ENCODE measurements around the gene PSMD1.

- TF ChIP-seq CTCF (IDR thresholded peaks at IDR 0.05) (no peak), POLR2AphosphoS5 (IDR thresholded peaks at IDR 0.05) (no peak), POLR2A (IDR thresholded peaks at IDR 0.05; ENCODE audit: low read depth) (no peak), EP300 (IDR thresholded peaks at IDR 0.05) (no peak)
These were observed 17.4 kb upstream of the PSMD1 start for GRCh38 chr2:231039294-231039664.

Data from esophagus muscularis mucosa (tissue), 4 donors.